Ishikawa (cell line): ENCODE results near the gene KMT5C.

ENCODE experiments used
- MAX ChIP-seq: IDR thresholded peaks from 2 replicates; pipeline ENCODE4 v1.6.1; 2012
- TCF12 ChIP-seq: IDR thresholded peaks from 2 replicates; pipeline ENCODE4 v1.6.1; 2012; ENCODE audit warnings: low read depth
- USF1 ChIP-seq: IDR thresholded peaks from 2 replicates; pipeline ENCODE4 v1.6.1; 2012

- no peak for TF ChIP-seq TCF12
- no peak for TF ChIP-seq USF1
- no peak for TF ChIP-seq MAX
Observed at GRCh38 chr19:55368701-55369563, 29.3 kb downstream of the KMT5C start.
